GM12891 (cell line): Measurements from ENCODE around the gene C11orf98.
"Not testable (repeated sequence)": the region's sequence is repeated elsewhere in the genome, so short reads cannot be mapped to it uniquely, and the experiment has no call there.

Experiments used
- DNase-seq: peaks from one replicate; pipeline ENCODE4 v3.0.0; 2011; ENCODE audit warnings: low spot score; ENCODE audit not compliant: insufficient read length
- FAIRE-seq: peaks from 2 replicates; lab custom pipeline; 2011; peaks lifted over from hg19 to GRCh38; lab: Jason Lieb, UNC
- PAX5 ChIP-seq: IDR thresholded peaks from 2 replicates; pipeline ENCODE4 v1.6.1; 2011; ENCODE audit warnings: low read length, moderate library complexity, mild to moderate bottlenecking; ENCODE audit not compliant: insufficient read depth, severe bottlenecking
- POLR2A ChIP-seq: IDR thresholded peaks from 2 replicates; pipeline ENCODE4 v1.6.1; 2011; ENCODE audit warnings: low read depth, low read length, control low read depth
- POLR2AphosphoS5 ChIP-seq: IDR thresholded peaks from 2 replicates; pipeline ENCODE4 v1.6.1; 2011; ENCODE audit warnings: low read depth, low read length, control low read depth
- POU2F2 ChIP-seq: IDR thresholded peaks from 2 replicates; pipeline ENCODE4 v1.6.1; 2011; ENCODE audit warnings: low read depth, mild to moderate bottlenecking, control low read depth, low read length, moderate library complexity
- SPI1 ChIP-seq: IDR thresholded peaks from 2 replicates; pipeline ENCODE4 v1.6.1; 2011; ENCODE audit warnings: low read depth, low read length, control low read depth
- TAF1 ChIP-seq: IDR thresholded peaks from 2 replicates; pipeline ENCODE4 v1.6.1; 2011; ENCODE audit warnings: low read depth, low read length, control low read depth

C11orf98 gene

GRCh38 chr11:62652161-62653006, 12.6 kb downstream of the C11orf98 start:
- FAIRE-seq (no peak), DNase-seq (no peak)
- TF ChIP-seq PAX5: no peak
- no peak for TF ChIP-seq POLR2A
- TF ChIP-seq POU2F2: no peak
- TF ChIP-seq SPI1: no peak
- no peak for TF ChIP-seq TAF1
- TF ChIP-seq POLR2AphosphoS5: no peak

- DNase-seq, FAIRE-seq: not testable (repeated sequence)
Measured at GRCh38 chr11:62650283-62650682, 14.7 kb downstream of the C11orf98 start.

GRCh38 chr11:62649486-62649885, 15.5 kb downstream of the C11orf98 start:
- no peak for FAIRE-seq
- no peak for DNase-seq
- TF ChIP-seq TAF1 (no peak), POU2F2 (no peak), POLR2AphosphoS5 (no peak), POLR2A (no peak), SPI1 (no peak), PAX5 (no peak)

GRCh38 chr11:62648967-62649364, 16.0 kb downstream of the C11orf98 start:
- DNase-seq (no peak), FAIRE-seq (no peak)
- TF ChIP-seq SPI1: no peak
- TF ChIP-seq PAX5: no peak
- no peak for TF ChIP-seq POU2F2
- no peak for TF ChIP-seq POLR2AphosphoS5
- no peak for TF ChIP-seq TAF1
- no peak for TF ChIP-seq POLR2A

- no peak for TF ChIP-seq SPI1
- no peak for TF ChIP-seq TAF1
- FAIRE-seq: no peak
- DNase-seq: no peak
Measured at GRCh38 chr11:62648185-62648966, 16.6 kb downstream of the C11orf98 start.

GRCh38 chr11:62647609-62648005, 17.4 kb downstream of the C11orf98 start:
- FAIRE-seq (no peak), DNase-seq (no peak)
- no peak for TF ChIP-seq TAF1
- TF ChIP-seq POLR2A: peak; percentile 46; the same call in 1 of the 2 replicates

GRCh38 chr11:62646825-62647608, 18.0 kb downstream of the C11orf98 start:
- no peak for DNase-seq
- FAIRE-seq: no peak
- TF ChIP-seq POLR2AphosphoS5 (no peak), PAX5 (no peak), POLR2A (no peak), SPI1 (no peak), POU2F2 (no peak), TAF1 (no peak)

GRCh38 chr11:62645946-62646824, 18.8 kb downstream of the C11orf98 start, which contains the start of gene GANAB:
Gene GANAB, minus strand, starts transcription at chr11:62646613. Its CDS starts 14 bp downstream, at chr11:62646599.
- FAIRE-seq (peak; percentile 94), DNase-seq (peak; percentile 100)
- peak; percentile 77 for TF ChIP-seq POU2F2
- peak; percentile 84 for TF ChIP-seq POLR2AphosphoS5
- peak; percentile 92 for TF ChIP-seq TAF1
- peak; percentile 81 for TF ChIP-seq POLR2A
- peak; percentile 35 for TF ChIP-seq PAX5
- no peak for TF ChIP-seq SPI1

GRCh38 chr11:62645671-62645945, 19.4 kb downstream of the C11orf98 start:
- peak; percentile 28 for FAIRE-seq
- TF ChIP-seq POU2F2 (no peak), TAF1 (no peak), PAX5 (no peak), POLR2A (no peak), POLR2AphosphoS5 (no peak), SPI1 (no peak)
- no peak for DNase-seq
